Muscle layer of duodenum (tissue), 2 donors: ENCODE results near the gene WFDC1.

Experiments used
- H3K27ac ChIP-seq: one replicate; pipeline ENCODE4 v1.7.0; 2013; ENCODE audit warnings: mild to moderate bottlenecking, low read length
- H3K27me3 ChIP-seq: one replicate; pipeline ENCODE4 v1.7.0; 2013; ENCODE audit warnings: low read depth, mild to moderate bottlenecking, control low read depth, low read length
- H3K36me3 ChIP-seq, 2 donors: one replicate each; pipeline ENCODE4 v1.7.0; 2013; ENCODE audit warnings: low read length in 2 of 2, control low read depth in 1 of 2, mild to moderate bottlenecking in 1 of 2; ENCODE audit not compliant: insufficient read depth in 2 of 2, control insufficient read depth in 1 of 2
- H3K4me1 ChIP-seq, 2 donors: one replicate each; pipeline ENCODE4 v1.7.0; 2013; ENCODE audit warnings: low read length in 2 of 2, mild to moderate bottlenecking in 2 of 2, control low read depth in 1 of 2, moderate library complexity in 1 of 2; ENCODE audit not compliant: insufficient read depth in 2 of 2, control insufficient read depth in 1 of 2
- H3K4me3 ChIP-seq, 2 donors: one replicate each; pipeline ENCODE4 v1.7.0; 2013; ENCODE audit warnings: low read length in 2 of 2, low read depth in 1 of 2, mild to moderate bottlenecking in 1 of 2
- H3K9me3 ChIP-seq, 2 donors: one replicate each; pipeline ENCODE4 v1.7.0; 2013; ENCODE audit warnings: low read length in 2 of 2, control low read depth in 1 of 2, mild to moderate bottlenecking in 1 of 2; ENCODE audit not compliant: control insufficient read depth in 1 of 2
- donor health status: healthy.

The WFDC1 gene

DNA sequence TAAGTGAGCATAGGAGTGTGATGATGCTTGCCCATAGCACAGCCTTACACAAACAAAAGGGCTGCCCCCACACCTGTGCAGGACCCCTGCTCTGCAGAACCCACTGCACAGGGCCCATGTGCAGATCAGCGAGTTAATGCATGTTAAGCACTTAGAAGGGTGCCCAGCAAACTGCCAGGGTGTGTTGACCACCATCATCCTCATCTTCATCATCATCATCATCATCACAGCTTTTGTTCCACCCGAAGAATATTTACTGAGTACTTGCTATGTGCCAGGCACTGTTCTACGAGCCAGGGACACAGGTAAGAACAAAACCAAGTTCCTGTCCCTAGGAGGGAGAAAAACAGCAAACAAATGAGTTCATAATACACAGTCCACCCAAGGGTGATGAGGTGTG lies 11.9 kb downstream of the WFDC1 start:
- no peak overlapping the region for H3K27ac ChIP-seq
- no peaks in the 10 kb centered on the region for H3K27me3 ChIP-seq
- no peaks in the 10 kb centered on the region for H3K4me1 ChIP-seq
- no peaks in the 10 kb centered on the region for H3K9me3 ChIP-seq
- H3K36me3 ChIP-seq = no peaks in the 10 kb centered on the region
- H3K4me3 ChIP-seq = no peak overlapping the region

DNA sequence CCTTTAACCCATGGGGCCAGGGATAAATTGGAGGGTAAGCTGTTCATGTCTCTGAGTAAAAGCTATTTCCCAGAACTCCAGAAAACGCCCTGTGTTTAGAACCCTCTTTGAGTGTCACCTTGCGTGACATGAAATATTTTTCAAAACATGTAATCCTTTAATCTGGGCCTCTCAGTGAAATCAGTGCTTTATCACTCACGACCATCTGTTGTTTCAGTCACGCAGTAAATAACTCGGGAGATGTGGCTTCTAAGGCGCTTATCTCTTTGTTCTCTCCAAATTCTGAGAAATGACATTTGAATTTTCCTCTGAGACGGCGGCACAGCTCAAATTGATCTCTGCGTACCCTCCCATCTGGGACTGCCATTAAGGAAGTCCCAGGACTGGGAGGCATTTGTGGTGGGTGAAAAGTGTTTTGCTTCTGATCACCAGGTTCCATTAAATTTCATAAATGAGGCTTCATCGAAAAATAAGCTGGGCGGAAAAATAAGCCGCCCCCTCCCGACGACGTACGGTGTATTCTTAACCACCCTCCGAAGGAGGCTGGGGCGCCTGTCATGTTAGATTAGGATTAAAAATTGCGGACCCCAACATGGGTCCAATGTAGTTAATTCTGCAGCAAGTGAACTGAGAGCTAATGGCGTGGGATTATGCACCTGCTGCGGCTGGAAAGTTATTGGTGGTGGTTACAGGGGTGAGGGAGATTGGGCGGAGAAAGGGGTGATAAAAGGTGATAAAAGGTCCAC lies 12.7 kb downstream of the WFDC1 start:
- no peak overlapping the region for H3K4me3 ChIP-seq
- no peaks in the 10 kb centered on the region for H3K4me1 ChIP-seq
- no peaks in the 10 kb centered on the region for H3K27me3 ChIP-seq
- no peaks in the 10 kb centered on the region for H3K9me3 ChIP-seq
- H3K27ac ChIP-seq = no peak overlapping the region
- no peaks in the 10 kb centered on the region for H3K36me3 ChIP-seq

DNA sequence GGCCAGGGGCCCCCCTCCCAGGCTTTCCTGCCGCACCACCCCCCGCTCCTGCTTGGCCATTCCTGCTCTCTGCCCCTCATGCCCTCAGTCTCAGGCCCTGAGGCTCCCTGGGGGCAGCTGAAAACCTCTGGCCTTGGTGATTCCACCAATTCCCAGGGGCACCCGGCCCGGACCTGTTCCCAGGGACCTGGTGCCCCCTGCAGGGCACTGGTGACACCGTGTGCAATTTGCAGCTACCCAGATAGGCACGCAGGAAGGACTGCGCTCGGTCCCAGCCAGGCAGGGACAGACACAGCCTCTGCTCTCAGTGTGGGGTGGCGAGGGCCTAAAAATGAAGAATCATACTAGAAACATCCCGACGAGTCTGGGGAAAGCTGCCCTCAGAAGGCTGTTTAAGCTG lies 13.4 kb downstream of the WFDC1 start:
- no peak overlapping the region for H3K27ac ChIP-seq
- H3K4me1 ChIP-seq = no peaks in the 10 kb centered on the region
- H3K27me3 ChIP-seq = no peaks in the 10 kb centered on the region

DNA sequence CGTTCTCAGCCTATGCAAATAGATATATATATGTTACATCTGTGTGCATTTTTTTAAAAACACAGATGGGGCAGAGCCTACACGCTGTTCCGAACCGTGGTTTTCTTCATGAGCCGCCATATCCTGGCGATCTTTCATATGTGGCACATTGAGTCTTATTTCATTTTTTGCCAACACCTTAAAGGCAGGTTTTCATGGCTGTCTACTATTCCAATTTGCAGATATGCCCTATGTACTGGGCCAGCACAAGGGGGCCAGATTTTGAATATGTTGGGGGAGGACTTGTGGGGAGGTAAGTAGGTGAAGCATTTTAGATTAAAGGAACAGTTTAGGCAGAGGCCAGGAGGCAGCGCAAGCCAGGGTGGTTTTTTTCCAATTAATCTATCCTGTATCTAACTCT lies 16.0 kb downstream of the WFDC1 start:
- no peak overlapping the region for H3K27ac ChIP-seq
- H3K4me3 ChIP-seq = no peak overlapping the region
- H3K4me1 ChIP-seq = no peaks in the 10 kb centered on the region
- H3K36me3 ChIP-seq = no peaks in the 10 kb centered on the region
- H3K9me3 ChIP-seq = no peaks in the 10 kb centered on the region
- H3K27me3 ChIP-seq = no peaks in the 10 kb centered on the region

More for the DNA sequence above, 13.4 kb downstream of the WFDC1 start:
- Histone ChIP-seq H3K9me3 (no peaks in the 10 kb centered on the region), H3K36me3 (no peaks in the 10 kb centered on the region), H3K4me3 (no peak overlapping the region)

DNA sequence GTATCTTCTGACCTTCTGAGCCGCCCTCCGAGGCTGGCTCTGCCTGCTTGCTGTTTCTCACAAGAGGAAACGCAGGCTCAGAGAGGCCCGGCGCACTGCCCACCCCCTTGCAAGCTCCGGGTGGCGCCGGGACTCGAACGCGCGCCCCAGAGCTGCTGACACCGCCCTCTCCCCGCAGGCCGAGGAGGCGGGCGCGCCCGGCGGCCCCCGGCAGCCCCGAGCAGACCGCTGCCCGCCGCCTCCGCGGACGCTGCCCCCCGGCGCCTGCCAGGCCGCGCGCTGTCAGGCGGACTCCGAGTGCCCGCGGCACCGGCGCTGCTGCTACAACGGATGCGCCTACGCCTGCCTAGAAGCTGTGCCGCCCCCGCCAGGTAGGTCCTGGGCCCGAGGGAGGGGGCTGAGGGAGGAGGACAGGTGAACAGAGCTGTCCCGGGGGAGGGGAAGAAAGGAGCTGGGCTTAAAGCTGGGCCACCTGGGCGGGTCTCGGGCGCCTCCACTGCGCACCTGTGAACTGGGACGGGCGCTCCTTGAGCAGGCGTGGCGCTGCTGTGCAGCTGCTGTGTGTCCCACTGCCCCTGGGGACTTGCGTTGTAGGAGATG lies 18.2 kb downstream of the WFDC1 start:
- H3K36me3 ChIP-seq = no peaks in the 10 kb centered on the region
- H3K9me3 ChIP-seq = peaks cover 3% of the 10 kb centered on the region in 2 donors
- no peaks in the 10 kb centered on the region for H3K27me3 ChIP-seq
- no peaks in the 10 kb centered on the region for H3K4me1 ChIP-seq
- H3K4me3 ChIP-seq = no peak overlapping the region
- H3K27ac ChIP-seq = no peak overlapping the region

DNA sequence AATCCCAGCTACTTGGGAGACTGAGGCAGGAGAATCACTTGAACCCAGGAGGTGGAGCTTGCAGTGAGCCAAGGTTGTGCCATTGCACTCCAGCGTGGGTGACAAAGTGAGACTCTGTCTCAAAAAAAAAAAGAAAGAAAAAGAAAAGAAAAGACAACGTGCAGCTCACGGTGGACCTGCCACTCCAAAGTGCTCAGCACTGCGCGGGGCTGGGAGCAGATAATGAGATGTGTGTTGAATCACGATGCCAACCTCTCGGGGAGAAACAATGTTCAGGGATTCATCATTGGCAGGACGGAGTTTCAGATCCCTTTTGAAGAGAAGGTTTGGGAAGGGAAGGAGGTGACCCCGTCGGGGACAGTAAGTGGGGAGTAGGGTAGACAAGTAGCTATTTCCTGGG lies 19.2 kb downstream of the WFDC1 start:
- peaks cover 5% of the 10 kb centered on the region in 2 donors for H3K9me3 ChIP-seq
- no peaks in the 10 kb centered on the region for H3K27me3 ChIP-seq
- no peak overlapping the region for H3K4me3 ChIP-seq
- no peaks in the 10 kb centered on the region for H3K4me1 ChIP-seq
- no peaks in the 10 kb centered on the region for H3K36me3 ChIP-seq
- H3K27ac ChIP-seq = no peak overlapping the region

DNA sequence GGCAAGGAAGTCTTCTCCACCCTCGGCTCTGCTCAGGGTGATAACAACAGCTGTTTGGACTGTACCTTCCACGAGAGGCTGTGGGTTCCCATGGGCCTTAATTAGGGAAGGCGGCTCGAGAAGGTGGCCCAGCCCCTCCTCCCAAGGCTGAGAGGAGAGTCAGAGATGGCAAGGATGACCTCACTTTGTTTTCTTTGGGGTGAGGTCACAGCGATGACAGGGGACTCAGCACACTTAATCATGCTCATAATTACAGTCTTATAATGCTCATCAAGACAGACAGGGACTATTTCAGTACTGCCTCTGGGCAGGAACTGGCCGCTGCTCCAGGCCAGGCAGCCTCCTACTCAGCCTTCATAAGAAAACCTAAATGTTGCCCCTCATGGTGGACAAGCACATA lies 19.7 kb downstream of the WFDC1 start:
- Histone ChIP-seq H3K27ac (no peak overlapping the region), H3K4me1 (no peaks in the 10 kb centered on the region), H3K27me3 (no peaks in the 10 kb centered on the region), H3K4me3 (no peak overlapping the region), H3K36me3 (no peaks in the 10 kb centered on the region), H3K9me3 (peaks cover 5% of the 10 kb centered on the region in 2 donors)

DNA sequence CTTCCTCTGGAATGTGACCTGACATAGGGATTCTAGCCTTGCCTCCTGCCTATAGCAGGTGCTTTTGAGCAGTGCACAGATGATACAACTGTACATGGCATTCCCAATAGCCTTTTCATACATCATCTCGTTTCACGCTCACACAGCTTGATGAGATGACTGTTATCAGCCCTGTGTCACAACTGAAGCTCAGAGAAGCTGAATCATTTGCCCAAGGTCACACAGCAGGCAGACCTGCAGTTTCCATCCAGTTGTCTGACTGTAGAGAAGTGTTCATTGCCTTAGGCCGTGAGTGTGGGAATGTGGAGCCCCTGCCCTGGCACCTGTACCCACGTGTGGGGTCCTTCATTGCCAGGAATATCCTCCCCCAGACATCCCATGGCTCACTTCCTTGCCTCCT lies 20.1 kb downstream of the WFDC1 start:
- Histone ChIP-seq H3K4me3 (no peak overlapping the region), H3K4me1 (no peaks in the 10 kb centered on the region), H3K36me3 (no peaks in the 10 kb centered on the region), H3K27ac (no peak overlapping the region), H3K9me3 (peaks cover 5% of the 10 kb centered on the region in 2 donors), H3K27me3 (no peaks in the 10 kb centered on the region)

DNA sequence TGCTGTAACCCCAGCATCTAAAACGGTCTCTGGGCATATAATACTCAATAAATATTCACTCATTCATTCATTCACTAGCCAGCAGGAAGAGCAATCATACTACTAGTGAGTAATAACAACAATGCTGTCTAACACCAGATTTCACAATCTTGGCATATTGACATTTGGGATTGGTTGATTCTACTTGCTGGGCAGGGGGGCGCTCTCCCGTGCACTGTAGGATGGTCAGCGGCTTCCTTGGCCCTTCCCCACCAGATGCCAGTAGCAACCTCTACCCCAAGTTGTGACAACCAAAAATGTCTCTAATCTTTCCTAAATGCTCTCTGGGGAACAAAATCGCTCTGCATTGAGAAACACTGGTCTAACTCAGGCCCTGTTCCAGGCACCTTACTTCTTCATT lies 20.7 kb downstream of the WFDC1 start:
- no peaks in the 10 kb centered on the region for H3K27me3 ChIP-seq

DNA sequence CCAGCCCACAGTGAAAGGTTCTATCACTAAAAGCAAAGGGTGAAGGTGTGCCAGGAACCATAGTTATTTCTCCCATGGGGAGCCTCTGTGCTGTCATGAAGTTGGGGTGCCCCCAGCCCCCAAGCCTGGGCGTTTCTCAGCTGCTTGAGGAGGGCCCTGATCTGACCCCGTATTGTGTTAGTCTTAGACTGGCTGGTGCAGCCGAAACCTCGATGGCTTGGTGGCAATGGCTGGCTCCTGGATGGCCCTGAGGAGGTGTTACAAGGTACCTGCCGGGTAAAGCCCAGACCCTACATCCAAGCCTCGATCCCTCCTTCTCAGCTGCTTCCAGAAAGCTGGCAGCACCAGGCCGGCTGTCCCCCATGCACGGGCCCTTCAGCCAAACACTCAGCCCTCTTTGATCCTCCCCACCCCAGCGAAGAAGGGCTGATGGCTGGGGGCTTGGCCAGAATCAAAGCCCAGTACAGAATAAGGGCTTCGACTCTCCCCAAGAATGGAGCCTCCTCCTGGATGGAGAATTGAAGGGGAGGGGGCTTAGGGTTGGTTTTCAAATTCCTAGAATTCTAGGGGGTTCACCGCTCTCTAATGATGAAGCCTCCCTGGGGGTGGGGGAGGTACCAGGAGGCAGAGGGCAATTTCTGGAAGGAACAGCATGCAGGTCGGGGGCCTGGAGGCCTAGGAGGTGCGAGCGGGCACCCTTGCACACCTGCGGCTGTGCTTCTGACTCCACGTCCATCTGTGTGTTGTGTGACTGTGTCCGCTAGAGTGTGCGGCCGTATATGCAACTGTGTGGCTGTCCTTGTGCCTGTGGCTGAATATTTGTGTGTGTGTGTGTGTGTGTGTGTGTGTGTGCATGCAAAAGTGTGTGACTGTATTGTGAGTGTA lies 23.7 kb downstream of the WFDC1 start:
- no peaks in the 10 kb centered on the region for H3K36me3 ChIP-seq
- H3K27me3 ChIP-seq = no peaks in the 10 kb centered on the region
- no peak overlapping the region for H3K27ac ChIP-seq
- H3K4me1 ChIP-seq = no peaks in the 10 kb centered on the region
- no peak overlapping the region for H3K4me3 ChIP-seq
- peaks cover 5% of the 10 kb centered on the region in 2 donors for H3K9me3 ChIP-seq

More for the DNA sequence above, 20.7 kb downstream of the WFDC1 start:
- no peak overlapping the region for H3K27ac ChIP-seq
- no peaks in the 10 kb centered on the region for H3K4me1 ChIP-seq
- no peaks in the 10 kb centered on the region for H3K36me3 ChIP-seq
- no peak overlapping the region for H3K4me3 ChIP-seq
- peaks cover 5% of the 10 kb centered on the region in 2 donors for H3K9me3 ChIP-seq

DNA sequence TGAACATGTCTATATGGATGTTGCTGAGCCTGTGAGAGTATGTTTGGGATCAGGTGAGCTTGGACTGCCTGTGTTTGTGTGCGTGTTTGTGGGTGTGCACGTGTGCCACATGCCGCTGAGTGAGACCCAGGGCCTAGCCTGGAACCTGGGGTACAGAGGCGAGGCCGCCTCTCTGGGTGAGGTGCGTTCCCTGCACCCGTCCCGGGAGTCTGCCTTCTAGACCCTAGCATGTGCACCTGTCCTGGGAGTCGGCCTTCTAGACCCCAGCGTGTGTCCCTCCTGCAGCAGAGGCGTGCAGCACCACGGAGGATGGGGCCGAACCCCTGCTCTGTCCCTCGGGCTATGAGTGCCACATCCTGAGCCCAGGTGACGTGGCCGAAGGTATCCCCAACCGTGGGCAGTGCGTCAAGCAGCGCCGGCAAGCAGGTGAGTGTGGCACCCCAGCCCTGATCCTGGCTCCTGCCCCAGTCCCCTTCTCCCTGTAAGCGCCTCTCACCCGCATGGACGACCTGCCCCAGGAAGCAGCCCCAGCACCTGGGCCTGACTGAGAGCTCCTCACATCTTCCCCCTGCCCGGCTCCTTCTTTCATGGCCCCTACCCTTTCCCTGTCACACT lies 24.6 kb downstream of the WFDC1 start:
- no peaks in the 10 kb centered on the region for H3K36me3 ChIP-seq
- no peaks in the 10 kb centered on the region for H3K27me3 ChIP-seq
- H3K4me3 ChIP-seq = no peak overlapping the region
- H3K4me1 ChIP-seq = no peaks in the 10 kb centered on the region
- peaks cover 5% of the 10 kb centered on the region in 2 donors for H3K9me3 ChIP-seq
- no peak overlapping the region for H3K27ac ChIP-seq
